Measurements from ENCODE around the gene METTL26.
A peak's percentile ranks its signal among the peaks of the same experiment; 100 is the strongest.

Gene METTL26

GRCh38 chr16:674968-675883, 39.1 kb upstream of the METTL26 start, which contains the start of gene RHBDL1:
RHBDL1 (plus strand) TSS chr16:675671; CDS start chr16:675791, 120 bp downstream.
- DNase-seq: peak; percentile 67

GRCh38 chr16:674214-674881, 38.2 kb upstream of the METTL26 start:
- DNase-seq: no peak

GRCh38 chr16:673399-673991, 37.4 kb upstream of the METTL26 start:
- no peak for DNase-seq

- DNase-seq: no peak
Observed at GRCh38 chr16:672851-673250, 36.7 kb upstream of the METTL26 start.

- no peak for DNase-seq
Observed at GRCh38 chr16:672371-672770, 36.3 kb upstream of the METTL26 start.

GRCh38 chr16:671353-672131, 35.4 kb upstream of the METTL26 start:
- DNase-seq: no peak

GRCh38 chr16:670485-671352, 34.6 kb upstream of the METTL26 start:
- no peak for DNase-seq

- no peak for DNase-seq
Observed at GRCh38 chr16:669666-670065, 33.6 kb upstream of the METTL26 start.

GRCh38 chr16:668519-669171, 32.5 kb upstream of the METTL26 start:
- DNase-seq: peak; percentile 36

GRCh38 chr16:667780-668518, 31.8 kb upstream of the METTL26 start, which contains the start of gene RHOT2:
RHOT2 (plus strand) TSS chr16:668132; CDS start chr16:668200, 68 bp downstream.
- DNase-seq: peak; percentile 98

- DNase-seq: no peak
Observed at GRCh38 chr16:667113-667779, 31.1 kb upstream of the METTL26 start.

- no peak for DNase-seq
Observed at GRCh38 chr16:666572-666971, 30.5 kb upstream of the METTL26 start.

GRCh38 chr16:662597-662996, 26.5 kb upstream of the METTL26 start:
- DNase-seq: no peak

- no peak for DNase-seq
Observed at GRCh38 chr16:662095-662494, 26.0 kb upstream of the METTL26 start.

- no peak for DNase-seq
Observed at GRCh38 chr16:661184-661821, 25.2 kb upstream of the METTL26 start.

GRCh38 chr16:660459-661183, 24.5 kb upstream of the METTL26 start:
- peak; percentile 96 for DNase-seq

- DNase-seq: no peak
Observed at GRCh38 chr16:660132-660458, 24.0 kb upstream of the METTL26 start.

GRCh38 chr16:659618-660017, 23.5 kb upstream of the METTL26 start:
- DNase-seq: no peak

Measured in hematopoietic multipotent progenitor cell treated with erythropoietin and hydrocortisone succinate and interleukin-3 and kit ligand, for 4 days (in vitro differentiated cells).